ENCODE measurements around the gene PROC.

GRCh38 chr2:127413200-127413599, 5.0 kb upstream of the PROC start:
- no peak for TF ChIP-seq POLR2A (IDR thresholded peaks at IDR 0.05; ENCODE audit: low read depth)
- no peak for TF ChIP-seq CTCF (IDR thresholded peaks at IDR 0.05)

Measured in esophagus muscularis mucosa (tissue), 3 donors.